Effector CD8-positive, alpha-beta T cell (primary cell): Measurements from ENCODE around the gene MAGEH1.
"Not testable (repeated sequence)": the region's sequence is repeated elsewhere in the genome, so short reads cannot be mapped to it uniquely, and the experiment has no call there.

Experiments
- DNase-seq: peaks from one replicate; lab custom pipeline; 2025; lab: John Stamatoyannopoulos, UW
- total RNA-seq, 4 experiments: gene quantifications; one replicate each; lab custom pipeline; 2026; lab: John Stamatoyannopoulos, UW

Gene MAGEH1
- 15.3 to 21.1 (median 17.3) reads per million in 4 experiments for total RNA-seq

- peak; percentile 61 for DNase-seq
Measured at GRCh38 chrX:55451990-55452832, at the start of gene MAGEH1. MAGEH1 (plus strand) TSS chrX:55452127; CDS start chrX:55452375, 248 bp downstream.

- DNase-seq, result not testable (repeated sequence)
Measured at GRCh38 chrX:55427079-55427478, 24.8 kb upstream of the MAGEH1 start.

- not testable (repeated sequence) for DNase-seq
Measured at GRCh38 chrX:55443468-55443867, 8.5 kb upstream of the MAGEH1 start.

GRCh38 chrX:55450259-55450658, 1.7 kb upstream of the MAGEH1 start:
- no peak for DNase-seq

GRCh38 chrX:55451141-55451540, 786 bp upstream of the MAGEH1 start:
- no peak for DNase-seq

GRCh38 chrX:55451626-55451989, 319 bp upstream of the MAGEH1 start:
- no peak for DNase-seq

- no peak for DNase-seq
Measured at GRCh38 chrX:55452833-55453124, 852 bp downstream of the MAGEH1 start.

- DNase-seq, result not testable (repeated sequence)
Measured at GRCh38 chrX:55455708-55456107, 3.8 kb downstream of the MAGEH1 start.

- not testable (repeated sequence) for DNase-seq
Measured at GRCh38 chrX:55459426-55459825, 7.5 kb downstream of the MAGEH1 start.

GRCh38 chrX:55459926-55460325, 8.0 kb downstream of the MAGEH1 start:
- not testable (repeated sequence) for DNase-seq

GRCh38 chrX:55464050-55464449, 12.1 kb downstream of the MAGEH1 start:
- DNase-seq, result not testable (repeated sequence)

- DNase-seq, result not testable (repeated sequence)
Measured at GRCh38 chrX:55465108-55465507, 13.2 kb downstream of the MAGEH1 start.

GRCh38 chrX:55465791-55466190, 13.9 kb downstream of the MAGEH1 start:
- not testable (repeated sequence) for DNase-seq

- DNase-seq, result not testable (repeated sequence)
Measured at GRCh38 chrX:55479956-55480355, 28.0 kb downstream of the MAGEH1 start.

- DNase-seq, result no peak
Measured at GRCh38 chrX:55480390-55481062, 28.6 kb downstream of the MAGEH1 start.

GRCh38 chrX:55484948-55485347, 33.0 kb downstream of the MAGEH1 start:
- no peak for DNase-seq

- DNase-seq, result no peak
Measured at GRCh38 chrX:55486736-55487135, 34.8 kb downstream of the MAGEH1 start.

GRCh38 chrX:55487143-55487542, 35.2 kb downstream of the MAGEH1 start:
- no peak for DNase-seq

GRCh38 chrX:55488006-55488592, 36.2 kb downstream of the MAGEH1 start:
- DNase-seq, result no peak

- DNase-seq, result peak; percentile 49
Measured at GRCh38 chrX:55488593-55489313, 36.8 kb downstream of the MAGEH1 start.

- DNase-seq, result no peak
Measured at GRCh38 chrX:55489314-55490009, 37.5 kb downstream of the MAGEH1 start, which contains the start of gene USP51. USP51 (minus strand) TSS chrX:55489848; CDS start chrX:55488939, 909 bp downstream.
